Gastroesophageal sphincter (tissue), 4 donors: ENCODE data around the gene ACTR3. TPM values are rescaled to one million over a fixed set of nuclear protein-coding genes. Genes with fewer than 3 reads are reported as not detected.

Experiments
- ATAC-seq: fragments of 150-250 bp; one replicate; pipeline ENCODE4 v1.9.1; 2016; ENCODE audit warnings: mild to moderate bottlenecking, moderate library complexity
- H3K27ac ChIP-seq, 4 donors: fragments of 200-600 bp; sonication (generic) in 3 of 4; 1 replicate in 3 of 4; 2 replicates in 1 of 4; pipeline ENCODE4 v1.5.1; 2016 to 2019
- H3K27me3 ChIP-seq: fragments of 200-600 bp; sonication (generic); one replicate; pipeline ENCODE4 v1.5.1; 2019
- H3K36me3 ChIP-seq, 2 donors: fragments of 200-600 bp; sonication (generic); one replicate each; pipeline ENCODE4 v1.5.1; 2019; ENCODE audit warnings: control low read depth in 1 of 2
- H3K4me1 ChIP-seq, 3 donors: fragments of 200-600 bp; sonication (generic); 1 replicate in 2 of 3; 2 replicates in 1 of 3; pipeline ENCODE4 v1.5.1; 2016 to 2019; ENCODE audit warnings: control low read depth in 2 of 3
- H3K4me3 ChIP-seq, 2 donors: fragments of 200-600 bp; sonication (generic); one replicate each; pipeline ENCODE4 v1.5.1; 2019; ENCODE audit warnings: mild to moderate bottlenecking in 1 of 2, moderate library complexity in 1 of 2
- H3K9me3 ChIP-seq, 3 donors: fragments of 200-600 bp; sonication (generic); one replicate each; pipeline ENCODE4 v1.5.1; 2017 to 2019; ENCODE audit warnings: control low read depth in 2 of 3
- CTCF ChIP-seq, 4 experiments: fragments of 200-600 bp in 2 of 4; fragments of 450-650 bp in 2 of 4; sonication (generic) in 1 of 4; IDR thresholded peaks; one replicate each; pipeline ENCODE4 v1.5.1; 2017 to 2019; ENCODE audit warnings: antibody characterized with exemption in 4 of 4, mild to moderate bottlenecking in 2 of 4, moderate library complexity in 2 of 4
- EP300 ChIP-seq: sonication (generic); formaldehyde crosslinking; IDR thresholded peaks from one replicate; pipeline ENCODE4 v1.6.1; 2017; ENCODE audit warnings: antibody characterized with exemption, mild to moderate bottlenecking
- POLR2A ChIP-seq, 2 donors: fragments of 450-650 bp; IDR thresholded peaks; one replicate each; pipeline ENCODE4 v1.6.1; 2017; ENCODE audit warnings: antibody characterized with exemption in 2 of 2, mild to moderate bottlenecking in 2 of 2, moderate library complexity in 1 of 2
- POLR2AphosphoS5 ChIP-seq: sonication (generic); formaldehyde crosslinking; IDR thresholded peaks from one replicate; pipeline ENCODE4 v1.6.1; 2017; ENCODE audit warnings: antibody characterized with exemption
- WGBS, 2 donors: methylation state at CpG; one replicate each; pipeline ENCODE4 v1.1.5; 2018; ENCODE audit warnings: low coverage in 1 of 2; 5-methylcytosine and 5-hydroxymethylcytosine counted together
- total RNA-seq, 4 donors: library from RNA; depleted of rRNA; stranded (reverse); fragments of >200 nt; gene quantifications; one replicate each; pipeline ENCODE4 v1.1.0, GENCODE V29; 2016

ACTR3 gene
- total RNA-seq, 4 donors from 2014 or later = 181 to 266 (median 200) TPM

GRCh38 chr2:114001152-114001551, 111.3 kb downstream of the ACTR3 start:
- H3K9me3 ChIP-seq = no peaks in the 10 kb centered on the region
- ATAC-seq = no peak
- TF ChIP-seq POLR2A (IDR thresholded peaks at IDR 0.05) = no peak
- TF ChIP-seq POLR2AphosphoS5 = no peak
- no peak for TF ChIP-seq EP300
- TF ChIP-seq CTCF (IDR thresholded peaks at IDR 0.05) = no peak
- no peaks in the 10 kb centered on the region for H3K36me3 ChIP-seq
- no peaks in the 10 kb centered on the region for H3K4me1 ChIP-seq
- H3K27ac ChIP-seq = no peak overlapping the region
- H3K4me3 ChIP-seq = no peak overlapping the region
- H3K27me3 ChIP-seq = peaks cover 4% of the 10 kb centered on the region
- WGBS, 2 donors = 66 to 78% methylated on average over 4 to 5 of the region's 5 CpGs

GRCh38 chr2:114001937-114002336, 112.0 kb downstream of the ACTR3 start:
- no peaks in the 10 kb centered on the region for H3K4me1 ChIP-seq
- no peak overlapping the region for H3K4me3 ChIP-seq
- H3K36me3 ChIP-seq = no peaks in the 10 kb centered on the region
- ATAC-seq = no peak
- H3K9me3 ChIP-seq = no peaks in the 10 kb centered on the region
- no peak overlapping the region for H3K27ac ChIP-seq
- TF ChIP-seq EP300 (no peak), POLR2A (IDR thresholded peaks at IDR 0.05) (no peak), CTCF (IDR thresholded peaks at IDR 0.05) (no peak), POLR2AphosphoS5 (no peak)
- peaks cover 4% of the 10 kb centered on the region for H3K27me3 ChIP-seq
- WGBS, 2 donors = 83% methylated on average over 1 of the region's 2 CpGs; no CpG with 5 or more reads in 1 of the 2 donors

GRCh38 chr2:114005110-114005783, 115.4 kb downstream of the ACTR3 start:
- TF ChIP-seq POLR2A (IDR thresholded peaks at IDR 0.05) (no peak), EP300 (no peak), POLR2AphosphoS5 (no peak), CTCF (IDR thresholded peaks at IDR 0.05) (no peak)
- WGBS, 2 donors = 92% methylated on average over 4 of the region's 5 CpGs; no CpG with 5 or more reads in 1 of the 2 donors
- no peaks in the 10 kb centered on the region for H3K9me3 ChIP-seq
- ATAC-seq = no peak
- H3K4me1 ChIP-seq = no peaks in the 10 kb centered on the region
- H3K36me3 ChIP-seq = no peaks in the 10 kb centered on the region
- peaks cover 4% of the 10 kb centered on the region for H3K27me3 ChIP-seq
- H3K27ac ChIP-seq = no peak overlapping the region
- H3K4me3 ChIP-seq = no peak overlapping the region

GRCh38 chr2:114006460-114006859, 116.6 kb downstream of the ACTR3 start:
- TF ChIP-seq POLR2A (IDR thresholded peaks at IDR 0.05) (no peak), CTCF (IDR thresholded peaks at IDR 0.05) (no peak), POLR2AphosphoS5 (no peak), EP300 (no peak)
- 69 to 72% methylated on average over 3 of the region's 3 CpGs for WGBS, 2 donors
- Histone ChIP-seq H3K27ac (no peak overlapping the region), H3K36me3 (no peaks in the 10 kb centered on the region), H3K27me3 (peaks cover 4% of the 10 kb centered on the region), H3K4me1 (no peaks in the 10 kb centered on the region), H3K4me3 (no peak overlapping the region), H3K9me3 (no peaks in the 10 kb centered on the region)
- no peak for ATAC-seq

- WGBS, 2 donors = 79 to 86% methylated on average over 3 of the region's 3 CpGs
- H3K27ac ChIP-seq = no peak overlapping the region
- H3K9me3 ChIP-seq = no peaks in the 10 kb centered on the region
- ATAC-seq = no peak
- H3K36me3 ChIP-seq = no peaks in the 10 kb centered on the region
- H3K27me3 ChIP-seq = peaks cover 4% of the 10 kb centered on the region
- no peak overlapping the region for H3K4me3 ChIP-seq
- TF ChIP-seq CTCF (IDR thresholded peaks at IDR 0.05) (no peak), POLR2A (IDR thresholded peaks at IDR 0.05) (no peak), POLR2AphosphoS5 (no peak), EP300 (no peak)
- no peaks in the 10 kb centered on the region for H3K4me1 ChIP-seq
Observed at GRCh38 chr2:114007436-114007835, 117.5 kb downstream of the ACTR3 start.
